ENCODE measurements around the gene AKAP10.

Gene AKAP10

DNA sequence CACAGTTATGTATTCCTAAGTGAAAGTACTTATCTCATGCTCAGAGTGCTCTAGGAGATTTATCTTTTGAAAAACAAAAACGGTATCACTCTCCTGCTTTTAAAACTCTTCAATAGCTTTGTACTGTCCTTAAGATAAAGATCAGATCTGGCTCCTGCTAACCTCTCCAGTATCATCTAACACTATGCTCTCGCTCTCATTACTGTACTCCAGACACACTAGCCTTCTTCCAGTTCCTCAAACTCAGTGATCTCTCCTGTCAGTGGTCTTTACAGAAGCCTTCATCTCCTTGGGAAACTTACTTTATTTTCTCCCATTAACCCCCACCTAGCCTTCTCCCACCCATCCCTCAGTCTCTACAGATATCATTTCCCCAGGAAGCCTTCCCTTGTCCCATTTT, 120.0 kb downstream of the AKAP10 start:
- no peaks in the 10 kb centered on the region for H3K4me1 ChIP-seq (ENCODE audit: insufficient read depth, low read length)
- 92% methylated on average over 2 of the region's 2 CpGs for WGBS
- H3K9ac ChIP-seq (ENCODE audit: low read depth, low read length), result no peak overlapping the region

More for the DNA sequence above, 120.0 kb downstream of the AKAP10 start:
- no peak overlapping the region for H3K27ac ChIP-seq (ENCODE audit: low read depth, low read length)
- H3K4me3 ChIP-seq (ENCODE audit: low read length), result no peak overlapping the region
- H3K36me3 ChIP-seq (ENCODE audit: insufficient read depth, low read length), result no peaks in the 10 kb centered on the region
- no peaks in the 10 kb centered on the region for H3K9me3 ChIP-seq (ENCODE audit: insufficient read depth, low read depth, low read length)
- no peaks in the 10 kb centered on the region for H3K27me3 ChIP-seq (ENCODE audit: insufficient read depth, low read length)

All from HUES64 (cell line).